Adrenal gland (tissue), 12 donors: ENCODE results near the gene IL9. TPM values are rescaled to one million over a fixed set of nuclear protein-coding genes. Genes with fewer than 3 reads are reported as not detected.

Experiments used
- DNase-seq, 7 donors: peaks; one replicate each; pipeline ENCODE4 v3.0.0-alpha.2; 2019 to 2020
- H3K27ac ChIP-seq, 5 donors: fragments of 200-600 bp; sonication (generic) in 4 of 5; 1 replicate in 3 of 5; 2 replicates in 2 of 5; pipeline versions ENCODE4 v1.5.1 to v1.8.0; 2016 to 2020; ENCODE audit warnings: mild to moderate bottlenecking in 1 of 5
- H3K27me3 ChIP-seq: fragments of 200-600 bp; 2 replicates; pipeline ENCODE4 v1.8.0; 2021
- H3K36me3 ChIP-seq, 2 donors: fragments of 200-600 bp; replicated peaks in 1 of 2; 1 replicate in 1 of 2; 2 replicates in 1 of 2; pipeline versions ENCODE4 v1.5.1 to v1.8.0; 2018 to 2022
- H3K4me1 ChIP-seq, 2 donors: fragments of 200-600 bp; replicated peaks in 1 of 2; 1 replicate in 1 of 2; 2 replicates in 1 of 2; pipeline versions ENCODE4 v1.5.1 to v1.8.0; 2018 to 2021
- H3K4me3 ChIP-seq, 4 donors: fragments of 200-600 bp; sonication (generic) in 3 of 4; one replicate each; pipeline ENCODE4 v1.5.1; 2016 to 2018
- H3K9me3 ChIP-seq, 3 donors: fragments of 200-600 bp; sonication (generic) in 1 of 3; replicated peaks in 1 of 3; 1 replicate in 2 of 3; 2 replicates in 1 of 3; pipeline versions ENCODE4 v1.5.1 to v1.8.0; 2016 to 2021
- CTCF ChIP-seq, 6 experiments: fragments of 450-650 bp in 4 of 6; fragments of 200-600 bp in 2 of 6; sonication (generic) in 1 of 6; IDR thresholded peaks; 1 replicate in 5 of 6; 2 replicates in 1 of 6; pipeline versions ENCODE4 v1.5.1 to v1.8.0; 2016 to 2021; ENCODE audit warnings: antibody characterized with exemption in 6 of 6, mild to moderate bottlenecking in 2 of 6, moderate library complexity in 1 of 6
- POLR2A ChIP-seq, 2 donors: fragments of 450-650 bp; IDR thresholded peaks; one replicate each; pipeline ENCODE4 v1.6.1; 2017; ENCODE audit warnings: antibody characterized with exemption in 2 of 2, mild to moderate bottlenecking in 2 of 2, moderate library complexity in 1 of 2
- WGBS, 4 donors: extraction: QIAGEN DNeasy Blood & Tissue Kit in 2 of 4; methylation state at CpG; one replicate each; pipeline versions ENCODE4 v1.1.5 to v1.1.7; 2013 to 2017; 5-methylcytosine and 5-hydroxymethylcytosine counted together
- intact Hi-C, 2 donors: fragments of 100-400 bp; cut with DNase I; formaldehyde crosslinking; loops; one replicate each; pipeline versions ENCODE4 v1.14.1 to v1.15.0; 2022 to 2023
- polyA plus RNA-seq, 3 donors: library from polyadenylated mRNA; stranded (reverse); fragments of 200-250 nt in 2 of 3; fragments of 350-450 nt in 1 of 3; fragmentation: Illumina TruSeq in 1 of 3; extraction: RNeasy Lipid Tissue Mini Kit (QIAGEN cat#74804) in 1 of 3; gene quantifications; one replicate each; pipeline ENCODE4 v1.2.3, GENCODE V29; 2013 to 2014
- total RNA-seq, 9 donors: library from RNA; depleted of rRNA in 4 of 9; stranded (reverse); fragments of >200 nt in 4 of 9; fragments of 120-200 nt in 1 of 9; fragmentation: NEBNext Ultra II Directional in 1 of 9; extraction: Animal tissue kit (Norgen Biotek cat#: 25700) in 1 of 9; gene quantifications; one replicate each; pipeline versions ENCODE4 v1.1.0 to v1.2.4, GENCODE V29; 2013 to 2023
- donor health status: healthy with polysubstance abuse.
- donor health status: Bipolar disorder and iron deficiency.
- donor health status: DM: yes; HTN: yes; CAD: no.
- donor health status: DM: no; HTN: no; CAD: no.
- donor health status: DM: no; HTN: no; CAD: no.
- donor health status: DM: yes; HTN: yes; CAD: no.

IL9 gene
- total and polyA plus RNA-seq, 12 donors: not detected

GRCh38 chr5:135900276-135900675 is 4.6 kb upstream of the IL9 start:
- Histone ChIP-seq H3K36me3 (no peaks in the 10 kb centered on the region), H3K27me3 (peaks cover 9% of the 10 kb centered on the region), H3K4me1 (no peaks in the 10 kb centered on the region), H3K4me3 (no peak overlapping the region), H3K9me3 (no peaks in the 10 kb centered on the region), H3K27ac (no peak overlapping the region)
- intact Hi-C loops: no loop called here
- TF ChIP-seq POLR2A (IDR thresholded peaks at IDR 0.05): no peak
- TF ChIP-seq CTCF (IDR thresholded peaks at IDR 0.05): no peak
- WGBS, 4 donors: 73 to 78% (median 76%) methylated on average over 3 of the region's 3 CpGs
- DNase-seq: no peak

- H3K36me3 ChIP-seq: no peaks in the 10 kb centered on the region
- 84 to 94% (median 87%) methylated on average over 6 of the region's 6 CpGs for WGBS, 4 donors
- TF ChIP-seq POLR2A (IDR thresholded peaks at IDR 0.05) (no peak), CTCF (IDR thresholded peaks at IDR 0.05) (no peak)
- no peak for DNase-seq
- intact Hi-C loops: no loop called here
- no peak overlapping the region for H3K4me3 ChIP-seq
- no peaks in the 10 kb centered on the region for H3K9me3 ChIP-seq
- H3K4me1 ChIP-seq: no peaks in the 10 kb centered on the region
- H3K27ac ChIP-seq: no peak overlapping the region
- peaks cover 12% of the 10 kb centered on the region for H3K27me3 ChIP-seq
Measured at GRCh38 chr5:135898651-135899050, 3.0 kb upstream of the IL9 start.

- Histone ChIP-seq H3K4me3 (no peak overlapping the region), H3K4me1 (no peaks in the 10 kb centered on the region), H3K36me3 (no peaks in the 10 kb centered on the region), H3K27ac (no peak overlapping the region), H3K9me3 (no peaks in the 10 kb centered on the region), H3K27me3 (peaks cover 7% of the 10 kb centered on the region)
- 47 to 86% (median 71%) methylated on average over 2 of the region's 2 CpGs for WGBS, 4 donors
- DNase-seq: no peak
- no peak for TF ChIP-seq POLR2A (IDR thresholded peaks at IDR 0.05)
- TF ChIP-seq CTCF (IDR thresholded peaks at IDR 0.05): no peak
- intact Hi-C loops: no loop called here
Measured at GRCh38 chr5:135894789-135895188, 852 bp downstream of the IL9 start.

GRCh38 chr5:135894276-135894675 is 1.4 kb downstream of the IL9 start:
- Histone ChIP-seq H3K4me1 (no peaks in the 10 kb centered on the region), H3K27ac (no peak overlapping the region), H3K27me3 (peaks cover 7% of the 10 kb centered on the region), H3K9me3 (no peaks in the 10 kb centered on the region), H3K4me3 (no peak overlapping the region), H3K36me3 (no peaks in the 10 kb centered on the region)
- no peak for DNase-seq
- 64 to 77% (median 71%) methylated on average over 8 of the region's 8 CpGs for WGBS, 4 donors
- TF ChIP-seq CTCF (IDR thresholded peaks at IDR 0.05) (no peak), POLR2A (IDR thresholded peaks at IDR 0.05) (no peak)
- intact Hi-C loops: no loop called here
